ENCODE measurements around the gene TIMM13. TPM values are rescaled to one million over a fixed set of nuclear protein-coding genes. Genes with fewer than 3 reads are reported as not detected.

Gene TIMM13
- total RNA-seq, 1 experiment from 2014 or later: 129 TPM

GRCh38 chr19:2440515-2440914 lies 13.1 kb upstream of the TIMM13 start:
- H3K4me3 ChIP-seq (ENCODE audit: low read length): no peak overlapping the region
- intact Hi-C loops (cut with micrococcal nuclease): no loop called here
- H3K79me2 ChIP-seq (ENCODE audit: low read length): peaks cover 50% of the 10 kb centered on the region
- no peak overlapping the region for H3K9ac ChIP-seq (ENCODE audit: low read length)
- no peak overlapping the region for H3K4me2 ChIP-seq (ENCODE audit: low read length)
- no peaks in the 10 kb centered on the region for H4K20me1 ChIP-seq (ENCODE audit: low read length)
- ChIA-PET CTCF (no interaction called here), POLR2A (ENCODE audit: unreplicated experiment) (no interaction called here)
- no peaks in the 10 kb centered on the region for H3K9me3 ChIP-seq (ENCODE audit: low read length)
- BruUV-seq (replicated peaks): no TSS peak
- H2AFZ ChIP-seq (ENCODE audit: low read length): no peak overlapping the region
- H3K27ac ChIP-seq (ENCODE audit: low read length): no peak overlapping the region
- no peaks in the 10 kb centered on the region for H3K9me2 ChIP-seq (replicated peaks; ENCODE audit: low read length)
- TF ChIP-seq, protein P1, sequence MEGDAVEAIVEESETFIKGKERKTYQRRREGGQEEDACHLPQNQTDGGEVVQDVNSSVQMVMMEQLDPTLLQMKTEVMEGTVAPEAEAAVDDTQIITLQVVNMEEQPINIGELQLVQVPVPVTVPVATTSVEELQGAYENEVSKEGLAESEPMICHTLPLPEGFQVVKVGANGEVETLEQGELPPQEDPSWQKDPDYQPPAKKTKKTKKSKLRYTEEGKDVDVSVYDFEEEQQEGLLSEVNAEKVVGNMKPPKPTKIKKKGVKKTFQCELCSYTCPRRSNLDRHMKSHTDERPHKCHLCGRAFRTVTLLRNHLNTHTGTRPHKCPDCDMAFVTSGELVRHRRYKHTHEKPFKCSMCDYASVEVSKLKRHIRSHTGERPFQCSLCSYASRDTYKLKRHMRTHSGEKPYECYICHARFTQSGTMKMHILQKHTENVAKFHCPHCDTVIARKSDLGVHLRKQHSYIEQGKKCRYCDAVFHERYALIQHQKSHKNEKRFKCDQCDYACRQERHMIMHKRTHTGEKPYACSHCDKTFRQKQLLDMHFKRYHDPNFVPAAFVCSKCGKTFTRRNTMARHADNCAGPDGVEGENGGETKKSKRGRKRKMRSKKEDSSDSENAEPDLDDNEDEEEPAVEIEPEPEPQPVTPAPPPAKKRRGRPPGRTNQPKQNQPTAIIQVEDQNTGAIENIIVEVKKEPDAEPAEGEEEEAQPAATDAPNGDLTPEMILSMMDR (conservative IDR thresholded peaks at IDR 0.05; ENCODE audit: low read depth, low read length): no peak
- TF ChIP-seq EZH2phosphoT487 (IDR thresholded peaks at IDR 0.05; ENCODE audit: borderline replicate concordance, low read length): no peak
- no peak for TF ChIP-seq EZH2 (IDR thresholded peaks at IDR 0.05; ENCODE audit: low read length, unreplicated experiment)
- no peaks in the 10 kb centered on the region for H3K4me1 ChIP-seq (ENCODE audit: insufficient read depth, low read length)
- DNase-seq: no peak
- H3K27me3 ChIP-seq (ENCODE audit: low read length): no peaks in the 10 kb centered on the region
- no peaks in the 10 kb centered on the region for H3F3A ChIP-seq (ENCODE audit: low read length, unreplicated experiment)
- peaks cover 12% of the 10 kb centered on the region; the same call in 1 of the 2 replicates for H3K36me3 ChIP-seq (ENCODE audit: low read depth, low read length)
- no peak for ATAC-seq

GRCh38 chr19:2438178-2438577 lies 10.8 kb upstream of the TIMM13 start:
- Histone ChIP-seq H3K36me3 (ENCODE audit: low read depth, low read length) (peaks cover 16% of the 10 kb centered on the region; the same call in 1 of the 2 replicates), H3F3A (ENCODE audit: low read length, unreplicated experiment) (no peaks in the 10 kb centered on the region), H3K4me3 (ENCODE audit: low read length) (no peak overlapping the region), H3K27me3 (ENCODE audit: low read length) (no peaks in the 10 kb centered on the region), H2AFZ (ENCODE audit: low read length) (no peak overlapping the region), H3K9ac (ENCODE audit: low read length) (no peak overlapping the region), H3K4me2 (ENCODE audit: low read length) (no peak overlapping the region), H3K79me2 (ENCODE audit: low read length) (peaks cover 31% of the 10 kb centered on the region), H3K9me2 (replicated peaks; ENCODE audit: low read length) (no peaks in the 10 kb centered on the region), H4K20me1 (ENCODE audit: low read length) (no peaks in the 10 kb centered on the region), H3K27ac (ENCODE audit: low read length) (no peak overlapping the region), H3K9me3 (ENCODE audit: low read length) (no peaks in the 10 kb centered on the region), H3K4me1 (ENCODE audit: insufficient read depth, low read length) (no peaks in the 10 kb centered on the region)
- ATAC-seq (no peak), DNase-seq (no peak)
- POLR2A ChIA-PET (ENCODE audit: unreplicated experiment): no interaction called here
- CTCF ChIA-PET: no interaction called here
- TF ChIP-seq EZH2 (IDR thresholded peaks at IDR 0.05; ENCODE audit: low read length, unreplicated experiment): no peak
- TF ChIP-seq EZH2phosphoT487 (IDR thresholded peaks at IDR 0.05; ENCODE audit: borderline replicate concordance, low read length): no peak
- TF ChIP-seq, protein P1 (conservative IDR thresholded peaks at IDR 0.05; ENCODE audit: low read depth, low read length): no peak
- no TSS peak for BruUV-seq (replicated peaks)
- intact Hi-C loops (cut with micrococcal nuclease): no loop called here

DNA sequence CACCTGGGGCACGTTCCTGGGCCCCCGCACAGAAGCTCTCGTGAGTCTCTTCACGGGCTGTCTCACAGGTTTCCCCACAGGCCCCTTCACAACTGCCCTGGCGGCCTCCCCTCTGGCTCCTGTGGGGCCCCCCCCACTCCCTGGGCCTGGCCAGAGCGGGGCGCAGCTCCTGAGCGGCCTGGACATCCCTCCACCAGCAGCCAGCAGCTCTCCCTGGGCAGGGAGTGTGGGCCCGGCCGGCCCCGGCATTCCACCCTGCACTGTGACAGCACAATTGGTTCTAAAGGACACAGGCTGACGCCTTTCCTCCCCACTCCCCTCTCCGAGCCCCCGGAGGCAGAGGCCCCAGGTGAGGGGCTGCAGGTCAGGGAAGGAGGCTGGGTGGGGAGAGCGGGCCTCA lies 9.5 kb upstream of the TIMM13 start:
- no peak overlapping the region for H3K4me2 ChIP-seq (ENCODE audit: low read length)
- H3K4me3 ChIP-seq (ENCODE audit: low read length): no peak overlapping the region
- DNase-seq: no peak
- TF ChIP-seq EZH2phosphoT487 (IDR thresholded peaks at IDR 0.05; ENCODE audit: borderline replicate concordance, low read length) (no peak), EZH2 (IDR thresholded peaks at IDR 0.05; ENCODE audit: low read length, unreplicated experiment) (no peak)
- TF ChIP-seq, protein P1 (conservative IDR thresholded peaks at IDR 0.05; ENCODE audit: low read depth, low read length): no peak
- no peak for ATAC-seq
- no peaks in the 10 kb centered on the region for H3K9me3 ChIP-seq (ENCODE audit: low read length)
- ChIA-PET CTCF (no interaction called here), POLR2A (ENCODE audit: unreplicated experiment) (no interaction called here)
- intact Hi-C loops (cut with micrococcal nuclease): no loop called here
- H3K79me2 ChIP-seq (ENCODE audit: low read length): peaks cover 22% of the 10 kb centered on the region
- no peak overlapping the region for H3K9ac ChIP-seq (ENCODE audit: low read length)
- no peaks in the 10 kb centered on the region for H4K20me1 ChIP-seq (ENCODE audit: low read length)
- H3F3A ChIP-seq (ENCODE audit: low read length, unreplicated experiment): no peaks in the 10 kb centered on the region
- no peaks in the 10 kb centered on the region for H3K9me2 ChIP-seq (replicated peaks; ENCODE audit: low read length)
- H3K27ac ChIP-seq (ENCODE audit: low read length): no peak overlapping the region
- H3K36me3 ChIP-seq (ENCODE audit: low read depth, low read length): peaks cover 10% of the 10 kb centered on the region; the same call in 1 of the 2 replicates
- H2AFZ ChIP-seq (ENCODE audit: low read length): no peak overlapping the region
- no peaks in the 10 kb centered on the region for H3K4me1 ChIP-seq (ENCODE audit: insufficient read depth, low read length)
- H3K27me3 ChIP-seq (ENCODE audit: low read length): no peaks in the 10 kb centered on the region
- no TSS peak for BruUV-seq (replicated peaks)

All from PC-3 (cell line).